ENCODE results near the gene ACOX2.

Gene ACOX2

GRCh38 chr3:58459160-58459559, 77.8 kb downstream of the ACOX2 start:
- H3K36me3 ChIP-seq (ENCODE audit: insufficient read depth, low read length) = no peaks in the 10 kb centered on the region
- DNase-seq (ENCODE audit: low read depth, low spot score) = no peak
- H3K9me3 ChIP-seq (ENCODE audit: low read depth, low read length) = no peaks in the 10 kb centered on the region
- no peak overlapping the region for H3K4me3 ChIP-seq
- H3K9ac ChIP-seq (ENCODE audit: insufficient read length) = no peak overlapping the region
- H3K27ac ChIP-seq = no peak overlapping the region
- no peak for TF ChIP-seq POLR2AphosphoS5 (IDR thresholded peaks at IDR 0.05; ENCODE audit: borderline replicate concordance, low read depth, low read length)
- TF ChIP-seq EZH2 (IDR thresholded peaks at IDR 0.05) = no peak
- no peak for TF ChIP-seq FOXP2 (optimal IDR thresholded peaks at IDR 0.05; ENCODE audit: control extremely low read depth, extremely low read length, insufficient read depth)
